GM19372 (cell line): ENCODE data around the gene PDHB.

Experiments used
- ATAC-seq: cut with Tn5 transposase; IDR thresholded peaks from one replicate; pipeline ENCODE4 v1.9.1; 2021; ENCODE audit warnings: mild to moderate bottlenecking, low read depth, moderate library complexity; ENCODE audit not compliant: unreplicated experiment

Gene PDHB

DNA sequence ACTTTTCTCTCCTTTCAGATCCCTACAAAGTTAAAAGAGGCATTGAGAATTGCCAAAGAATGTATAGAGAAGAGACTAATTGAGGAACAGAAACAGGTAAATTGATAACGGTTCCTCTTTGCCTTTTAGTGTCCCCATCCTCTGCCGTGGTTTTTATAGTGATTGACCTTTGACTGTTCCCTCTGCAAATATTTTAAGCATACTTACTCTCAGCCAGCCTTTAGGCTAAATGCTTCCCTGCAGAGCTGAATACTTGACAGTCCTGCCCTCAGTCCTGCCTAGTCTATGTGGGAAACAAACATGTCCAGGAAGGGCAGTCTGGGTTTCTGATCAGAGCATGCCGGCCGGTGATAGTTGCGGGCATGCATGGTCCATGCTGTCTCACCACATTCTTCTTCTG, 24.7 kb downstream of the PDHB start:
- no peak for ATAC-seq

DNA sequence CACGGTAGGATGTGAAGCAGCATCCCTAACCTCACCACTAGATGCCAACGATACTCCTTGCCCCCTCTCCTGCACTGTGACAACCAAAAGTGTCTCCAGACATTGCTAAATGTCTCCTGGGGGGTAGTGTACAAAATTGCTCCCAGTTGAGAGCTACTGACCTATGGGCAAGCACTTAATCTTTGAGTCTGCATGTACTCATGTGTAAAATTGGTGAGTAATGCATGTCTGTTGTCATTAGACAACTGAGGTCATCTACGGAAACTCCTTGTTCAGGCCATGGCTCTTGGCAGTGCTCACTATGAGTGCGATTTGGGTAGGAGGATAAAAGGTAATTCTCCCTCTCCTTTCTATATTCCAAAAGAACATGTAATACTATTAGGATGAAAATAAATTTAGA, 29.2 kb downstream of the PDHB start:
- no peak for ATAC-seq

DNA sequence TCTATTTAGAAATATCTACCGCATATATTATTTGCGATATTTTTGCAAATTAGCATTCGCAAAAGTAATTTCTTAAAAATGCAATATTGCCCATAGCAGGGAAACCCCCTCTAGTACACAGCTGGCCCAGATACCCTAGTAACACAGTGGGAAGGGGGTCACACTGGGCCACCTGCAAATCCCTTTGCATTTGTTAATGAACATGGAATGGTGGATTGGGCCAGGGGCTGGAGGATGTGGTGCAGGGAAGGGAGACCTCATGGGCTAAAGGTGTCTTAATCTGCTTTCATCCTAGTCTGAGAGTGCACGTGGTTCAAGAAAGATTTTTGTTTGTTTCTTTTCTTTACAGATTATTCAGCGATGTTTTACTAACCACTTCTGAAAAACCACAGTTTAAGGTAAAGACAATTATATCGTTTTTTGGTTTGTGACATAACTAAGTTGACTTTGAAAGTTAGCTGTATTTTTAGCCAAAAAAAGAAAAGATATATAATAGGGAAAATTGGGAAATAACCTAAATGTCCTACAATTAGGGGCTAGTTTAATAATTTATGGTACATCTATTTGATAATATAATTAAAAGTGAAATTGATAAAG, 30.0 kb downstream of the PDHB start:
- no peak for ATAC-seq

DNA sequence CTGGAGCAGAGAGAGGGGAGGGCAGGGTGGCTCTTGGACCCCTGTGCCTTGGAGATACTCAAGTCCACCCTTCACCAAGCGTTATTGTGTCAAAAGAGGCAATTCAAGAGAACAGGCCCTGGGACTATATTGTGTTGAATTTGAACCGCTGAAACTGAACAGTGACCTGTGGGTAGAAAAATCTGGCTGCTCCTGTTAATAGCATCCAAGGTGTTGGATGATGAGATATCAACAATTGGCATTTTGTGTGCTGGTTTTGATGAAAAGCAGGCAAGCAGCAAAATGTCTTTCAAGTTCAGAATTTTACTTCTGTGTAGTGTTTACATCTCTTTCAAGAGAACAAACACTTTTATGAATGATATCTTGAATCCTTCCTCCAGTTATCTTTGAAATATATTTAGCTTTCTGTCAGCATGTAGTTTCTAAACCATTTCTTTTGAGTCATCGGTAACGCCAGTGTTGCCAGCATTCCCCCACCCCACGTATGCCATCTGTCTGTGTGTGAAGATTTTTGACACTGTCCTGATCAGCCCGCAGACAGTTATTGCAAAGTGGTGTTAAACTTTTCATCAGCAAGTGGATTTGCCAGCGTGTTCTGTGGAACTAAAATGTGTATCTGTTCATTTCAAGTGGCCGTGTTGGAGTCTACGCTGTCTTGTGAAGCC, 34.8 kb downstream of the PDHB start:
- ATAC-seq: no peak

DNA sequence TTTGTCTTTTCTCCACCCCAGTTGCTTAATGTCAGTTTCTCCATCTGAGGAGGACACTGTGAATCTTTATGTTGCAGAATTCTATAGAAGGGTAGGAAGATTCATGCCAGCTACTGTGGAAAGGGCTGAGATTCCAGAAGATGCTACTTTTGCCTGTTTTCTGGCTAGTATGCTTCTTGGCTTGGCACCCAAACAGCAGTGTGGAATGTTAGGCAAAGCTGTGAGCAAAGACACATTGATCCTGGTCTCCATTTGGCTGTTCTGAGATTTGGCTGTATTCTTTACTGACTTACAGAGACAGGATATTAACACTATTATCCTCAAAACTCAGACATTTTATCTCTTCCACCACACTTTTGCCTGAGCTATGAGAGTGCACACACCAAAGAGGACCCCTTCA, 39.3 kb downstream of the PDHB start:
- ATAC-seq: no peak

DNA sequence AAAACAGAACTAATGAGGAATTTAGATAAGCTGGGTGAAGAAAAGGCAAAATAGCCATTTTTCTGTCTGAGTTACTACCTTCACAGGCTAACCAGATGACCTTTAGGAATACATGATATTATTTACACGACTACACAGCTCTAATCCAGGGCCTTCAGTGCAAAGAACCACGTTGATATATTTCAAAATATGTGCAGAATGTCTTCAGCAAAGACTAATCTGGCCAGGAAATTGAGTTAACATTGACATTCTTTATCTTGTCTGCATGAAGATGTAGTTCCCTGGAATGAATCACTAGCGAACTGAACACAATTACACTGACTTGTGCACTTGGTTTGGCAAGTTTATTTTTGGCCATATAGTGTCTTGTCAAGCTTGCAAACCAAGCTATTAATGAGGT, 41.5 kb downstream of the PDHB start:
- ATAC-seq: no peak

DNA sequence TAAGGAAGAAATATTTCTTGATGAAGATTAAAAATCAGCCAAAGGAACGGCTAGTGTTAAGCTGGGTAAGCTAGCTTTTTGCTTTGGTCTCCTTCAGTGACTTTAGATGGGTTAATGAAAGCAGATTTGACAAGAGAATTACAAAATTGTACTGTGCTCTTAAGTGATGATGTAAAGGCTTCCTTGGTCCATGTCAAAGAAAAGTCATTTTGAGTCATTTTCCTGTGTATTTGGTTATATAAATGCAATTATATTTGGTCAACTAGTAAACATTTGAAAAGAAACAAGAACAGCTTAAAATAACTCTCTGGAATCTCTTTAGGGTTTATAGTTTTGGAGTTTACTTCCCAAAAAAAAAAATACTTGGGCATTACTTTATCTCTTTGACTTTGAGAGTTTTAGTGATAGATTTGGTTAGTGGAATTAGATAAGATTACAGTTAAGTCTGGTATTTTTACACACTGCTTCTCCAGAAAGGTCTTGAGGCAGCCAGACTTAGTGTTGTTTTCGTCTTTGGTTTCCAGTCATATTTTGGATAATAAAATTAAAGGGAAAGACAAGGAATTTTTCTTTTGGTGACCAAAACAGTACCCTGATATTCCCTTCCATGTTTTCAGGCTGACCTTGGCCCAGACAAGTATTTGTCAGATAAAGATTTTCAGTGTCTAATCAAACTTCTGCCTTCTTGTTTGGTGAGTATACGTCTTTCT, 42.3 kb downstream of the PDHB start:
- no peak for ATAC-seq

DNA sequence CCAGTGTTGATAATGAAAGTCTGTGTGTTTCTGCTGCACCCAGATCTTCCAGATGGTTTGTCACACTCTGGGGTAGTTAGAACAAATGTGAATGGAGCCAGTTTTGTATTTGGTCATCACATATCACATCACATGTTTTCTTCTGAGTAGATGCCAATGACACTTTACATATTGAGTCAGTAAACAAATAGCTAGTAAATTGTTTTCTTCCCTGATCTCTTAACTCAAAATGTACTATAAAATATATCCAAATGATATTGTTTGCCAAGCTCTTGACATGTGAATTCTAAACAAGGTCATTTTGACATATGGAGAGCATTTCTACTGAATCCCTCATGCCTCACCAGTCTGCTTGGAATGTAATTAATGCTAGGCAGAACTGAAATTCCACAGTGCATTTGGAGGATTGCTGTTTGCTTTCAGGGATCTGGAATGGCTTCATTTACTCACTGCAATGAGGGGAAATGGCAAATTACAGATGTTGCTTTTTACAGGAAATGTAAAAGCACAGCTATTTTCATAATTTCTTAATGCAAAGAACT, 45.0 kb downstream of the PDHB start:
- no peak for ATAC-seq

DNA sequence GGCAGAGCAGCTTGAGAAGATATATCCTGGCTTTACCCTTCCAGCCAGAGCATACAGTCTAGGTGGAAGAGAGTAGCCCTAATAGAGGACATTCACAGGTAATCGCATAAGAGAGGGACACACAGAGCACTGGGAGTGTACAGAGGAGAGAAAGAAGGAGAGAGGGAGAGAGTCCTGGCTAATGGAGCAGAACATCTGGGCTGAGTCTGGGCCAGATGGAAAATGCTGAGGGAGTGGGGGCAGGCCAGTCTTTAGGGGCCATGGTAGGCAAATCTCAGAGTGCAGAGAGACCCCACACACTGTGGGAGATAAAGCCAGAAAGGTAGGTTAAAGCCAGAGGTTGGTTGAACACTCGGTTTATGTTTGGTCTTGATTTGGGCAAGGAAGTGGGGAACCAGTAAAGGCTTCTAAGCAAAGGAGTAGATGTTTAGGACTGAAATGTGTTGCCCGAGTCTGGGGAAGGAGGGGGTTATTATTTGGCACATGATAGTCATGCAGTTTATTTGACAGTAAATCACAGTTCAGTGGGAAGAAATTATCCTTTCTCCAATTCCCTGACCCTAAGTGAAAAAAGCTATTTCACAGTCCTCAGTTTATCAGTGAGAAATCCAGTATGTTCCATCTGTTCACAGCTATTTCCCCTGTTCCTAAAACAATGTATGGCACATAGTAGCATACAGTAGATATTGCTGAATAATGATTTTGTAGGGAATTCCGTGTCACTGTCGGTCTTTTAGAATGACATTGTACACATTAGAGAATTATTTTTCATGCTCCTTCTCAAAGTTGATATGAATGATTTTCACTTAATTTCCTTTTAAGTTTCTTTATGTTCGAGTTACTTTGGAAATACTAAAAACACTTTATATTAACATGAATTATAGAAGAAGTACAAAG, 45.7 kb downstream of the PDHB start:
- no peak for ATAC-seq

DNA sequence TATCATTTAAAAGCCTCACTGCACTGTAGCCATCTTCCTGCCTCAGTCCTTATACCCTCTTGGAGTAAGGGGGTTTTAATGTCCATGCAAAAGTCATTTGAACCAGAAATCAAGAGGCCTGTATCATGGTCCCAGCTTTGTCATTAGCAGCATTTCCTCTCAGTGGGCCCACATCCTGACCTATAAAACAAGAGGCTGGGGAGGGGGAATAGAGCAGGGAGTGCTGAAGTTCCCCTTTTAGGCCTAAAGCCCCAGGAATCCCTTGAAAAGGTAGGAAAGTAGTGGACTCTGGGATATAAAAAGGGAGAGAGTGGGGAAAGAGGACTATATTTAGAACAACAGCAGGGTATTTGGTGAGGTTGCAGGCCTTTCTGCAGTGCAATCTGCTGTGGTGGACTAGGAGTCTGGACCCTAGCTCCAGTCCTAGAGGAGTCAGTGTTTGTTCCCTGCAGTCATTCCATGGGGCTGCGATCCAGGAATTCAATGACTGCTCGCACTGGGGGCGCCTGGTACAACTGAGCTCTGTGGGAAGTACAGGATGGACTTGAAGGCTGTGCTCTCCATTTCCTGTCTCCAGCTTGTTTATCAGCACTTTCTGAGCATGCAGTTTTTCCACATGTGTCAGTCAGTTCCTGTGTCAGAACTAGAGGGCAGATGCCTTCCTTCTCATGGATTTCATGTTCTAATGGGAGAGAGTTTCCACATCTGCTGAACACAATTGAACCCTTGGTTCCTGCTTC, 46.8 kb downstream of the PDHB start:
- ATAC-seq: no peak

DNA sequence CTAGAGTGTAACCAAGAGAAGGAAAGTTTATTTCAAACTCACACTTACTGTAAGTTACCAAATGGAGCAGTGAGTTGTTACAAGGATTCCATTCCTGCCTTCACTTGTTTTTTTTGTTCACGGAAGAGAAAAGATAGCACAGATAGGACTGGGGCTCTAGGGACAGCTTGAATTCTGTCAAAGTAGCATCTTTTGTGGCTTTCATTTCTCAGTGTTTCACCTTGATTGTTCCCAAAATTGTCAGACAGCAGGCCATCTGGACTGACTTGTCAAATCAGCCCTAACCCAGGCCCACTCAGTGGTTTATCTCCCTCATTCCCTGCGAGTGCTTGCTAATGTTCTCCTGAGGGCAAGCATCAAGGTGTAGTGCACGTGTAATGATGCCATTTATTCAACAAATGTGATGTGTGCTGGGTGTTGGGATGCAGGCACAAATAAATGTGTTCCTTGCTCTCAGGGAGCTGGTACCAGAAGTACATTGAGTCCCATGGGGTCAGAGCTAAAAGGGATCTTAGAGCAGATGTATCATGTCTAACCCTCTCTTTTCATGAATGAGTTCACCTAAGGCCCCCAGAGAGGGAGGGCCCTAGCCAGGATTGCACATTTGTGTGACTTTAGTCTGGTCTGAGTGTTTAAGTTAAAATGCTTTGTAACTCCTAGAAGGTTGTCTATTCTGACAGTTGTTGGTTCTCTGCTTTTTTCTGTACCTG, 49.1 kb downstream of the PDHB start:
- no peak for ATAC-seq

DNA sequence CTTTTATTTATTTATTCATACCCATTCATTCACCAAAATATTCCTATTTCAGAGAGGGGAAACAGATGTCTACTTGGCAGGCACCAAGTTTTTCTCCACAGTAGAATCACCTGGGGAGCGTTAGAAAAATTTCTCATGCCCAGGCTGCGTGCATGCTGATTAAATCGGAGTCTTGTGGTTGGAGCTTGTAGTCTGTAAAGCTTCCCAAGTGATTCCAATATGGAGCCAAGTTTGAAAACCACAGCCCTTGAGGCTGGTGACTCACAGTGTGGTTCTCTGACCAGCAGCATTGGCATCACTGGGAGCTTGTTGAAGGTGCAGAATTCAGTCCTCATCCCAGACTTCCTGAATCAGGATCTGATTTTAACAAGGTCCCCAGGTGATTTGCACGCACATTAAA, 49.7 kb downstream of the PDHB start:
- ATAC-seq: no peak

DNA sequence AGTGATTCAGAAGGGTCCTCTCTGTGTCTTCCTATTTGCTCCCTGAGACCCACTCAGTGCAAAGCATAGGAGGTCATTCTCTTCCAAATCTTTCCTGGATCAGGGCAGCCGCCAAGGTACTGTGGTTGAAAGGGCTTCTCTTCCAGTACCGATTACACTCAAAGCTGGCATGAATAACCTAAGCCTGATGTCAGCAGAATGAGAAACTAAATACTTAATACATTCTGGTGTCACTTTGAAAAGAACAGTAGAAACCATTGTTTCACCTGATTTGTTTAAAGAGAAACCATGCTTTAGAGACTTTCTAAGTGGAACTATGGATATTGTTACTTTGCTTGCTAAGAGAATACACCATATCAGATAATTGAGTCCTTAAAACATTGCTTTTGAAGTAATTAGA, 50.2 kb downstream of the PDHB start:
- ATAC-seq: no peak

DNA sequence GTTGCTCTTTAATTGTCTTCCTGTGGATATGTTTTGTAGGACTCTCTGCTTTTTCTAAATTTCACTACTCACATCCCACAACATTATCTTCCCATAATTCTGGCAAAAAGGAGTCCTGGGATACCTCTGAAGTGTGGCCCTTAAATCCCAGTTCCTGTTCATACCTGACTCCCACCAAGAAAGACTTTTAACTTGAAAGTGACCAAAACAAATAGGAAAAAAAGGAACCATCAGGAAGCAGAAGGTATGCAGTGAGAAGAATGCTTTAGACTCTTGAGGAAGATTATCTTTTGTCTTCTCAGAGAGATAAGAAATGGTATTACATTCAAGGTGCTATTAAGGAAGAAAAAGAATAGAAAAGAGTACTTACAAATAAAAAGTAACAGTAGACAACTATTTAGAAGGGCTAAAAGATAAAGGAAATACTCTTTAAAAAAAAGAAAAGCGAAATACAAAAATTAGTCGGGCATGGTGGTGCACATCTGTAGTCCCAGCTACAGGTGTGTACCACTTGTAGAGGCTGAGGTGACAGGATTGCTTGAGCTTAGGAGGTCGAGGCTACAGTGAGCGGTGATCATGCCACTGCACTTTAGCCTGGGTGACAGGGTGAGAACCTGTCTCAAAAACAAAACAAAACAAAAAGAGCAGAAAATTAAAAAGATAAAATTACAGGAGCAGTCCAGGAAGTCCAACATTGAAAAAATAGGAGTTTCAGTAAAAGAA, 54.1 kb downstream of the PDHB start:
- no peak for ATAC-seq

DNA sequence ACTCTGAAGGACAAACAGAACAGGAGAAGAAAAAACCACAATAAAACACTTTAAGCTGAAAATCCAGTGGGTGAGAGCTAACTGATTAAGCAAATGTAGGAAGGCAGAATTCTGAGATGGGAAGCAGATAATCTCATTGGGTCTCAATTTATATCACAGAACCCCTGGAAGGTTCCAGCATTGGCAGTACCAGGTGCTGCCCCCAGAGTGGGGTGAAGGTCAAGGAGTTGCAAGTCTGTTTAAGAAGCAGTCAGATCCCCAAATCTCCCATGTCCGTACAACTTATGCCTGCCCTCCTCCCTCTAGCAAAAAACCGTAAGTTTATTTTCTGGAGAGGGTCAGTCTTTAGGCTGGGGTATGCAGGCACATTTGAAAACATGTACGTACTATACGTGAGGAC, 55.9 kb downstream of the PDHB start:
- no peak for ATAC-seq
